Measurements from ENCODE around the gene ASIC4. TPM values are rescaled to one million over a fixed set of nuclear protein-coding genes. Genes with fewer than 3 reads are reported as not detected.

Gene ASIC4
- total and polyA plus RNA-seq, 2 of the 8 experiments (the other 6 are each of a cell fraction or from before 2014, with no cell fraction given): 0.12 to 0.22 TPM

- no peak for TF ChIP-seq MAFK (IDR thresholded peaks at IDR 0.05; ENCODE audit: low read depth, low read length)
These were observed 554 bp downstream of the ASIC4 start (continued) for GRCh38 chr2:219514836-219515235.
